DLD1 (cell line): Measurements from ENCODE around the gene CCSER2.
"Not testable (repeated sequence)": the region's sequence is repeated elsewhere in the genome, so short reads cannot be mapped to it uniquely, and the experiment has no call there.

Experiments
- in situ Hi-C: cut with HindIII; loops from 2 replicates; pipeline ENCODE4 v1.10.0; 2017; ENCODE audit warnings: low sequenced_read_pairs

Gene CCSER2

GRCh38 chr10:84328418-84329195 is at the start of gene CCSER2:
CCSER2 (plus strand) TSS chr10:84328589; CDS start chr10:84371053, 42,464 bp downstream.
- in situ Hi-C loops, result no loop called here

DNA sequence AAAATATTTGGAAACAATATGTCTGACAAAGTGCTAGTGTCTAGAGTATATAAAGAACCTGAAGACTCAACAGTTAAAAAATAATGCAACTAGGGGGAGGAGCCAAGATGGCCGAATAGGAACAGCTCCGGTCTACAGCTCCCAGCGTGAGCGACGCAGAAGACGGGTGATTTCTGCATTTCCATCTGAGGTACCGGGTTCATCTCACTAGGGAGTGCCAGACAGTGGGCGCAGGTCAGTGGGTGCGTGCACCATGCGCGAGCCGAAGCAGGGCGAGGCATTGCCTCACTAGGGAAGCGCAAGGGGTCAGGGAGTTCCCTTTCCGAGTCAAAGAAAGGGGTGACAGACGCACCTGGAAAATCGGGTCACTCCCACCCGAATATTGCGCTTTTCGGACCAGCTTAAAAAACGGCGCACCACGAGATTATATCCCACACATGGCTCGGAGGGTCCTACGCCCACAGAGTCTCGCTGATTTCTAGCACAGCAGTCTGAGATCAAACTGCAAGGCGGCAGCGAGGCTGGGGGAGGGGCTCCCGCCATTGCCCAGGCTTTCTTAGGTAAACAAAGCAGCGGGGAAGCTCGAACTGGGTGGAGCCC is 48.4 kb upstream of the CCSER2 start:
- in situ Hi-C loops, result not testable (repeated sequence)

- in situ Hi-C loops, result no loop called here
Measured at GRCh38 chr10:84286695-84287094, 41.7 kb upstream of the CCSER2 start.

DNA sequence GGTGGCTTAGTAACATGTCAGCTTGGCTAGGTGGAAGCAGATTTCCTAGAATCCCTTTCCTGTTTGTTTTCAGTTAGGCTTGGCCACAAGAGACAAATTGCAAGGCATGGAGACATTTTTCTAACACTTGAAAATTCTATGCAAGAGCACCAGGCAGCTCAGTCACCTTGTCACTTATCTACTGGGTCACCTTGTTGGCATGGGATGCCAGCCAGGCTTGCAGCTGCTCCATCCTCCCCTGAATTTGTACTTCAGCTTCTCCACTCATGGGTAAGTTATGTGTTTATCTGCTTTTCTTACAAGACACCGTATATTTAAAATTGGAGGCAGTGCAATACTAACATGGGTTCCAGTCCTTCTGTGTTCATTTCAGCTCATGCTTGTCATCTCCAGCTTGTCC is 40.2 kb upstream of the CCSER2 start:
- in situ Hi-C loops, result no loop called here

DNA sequence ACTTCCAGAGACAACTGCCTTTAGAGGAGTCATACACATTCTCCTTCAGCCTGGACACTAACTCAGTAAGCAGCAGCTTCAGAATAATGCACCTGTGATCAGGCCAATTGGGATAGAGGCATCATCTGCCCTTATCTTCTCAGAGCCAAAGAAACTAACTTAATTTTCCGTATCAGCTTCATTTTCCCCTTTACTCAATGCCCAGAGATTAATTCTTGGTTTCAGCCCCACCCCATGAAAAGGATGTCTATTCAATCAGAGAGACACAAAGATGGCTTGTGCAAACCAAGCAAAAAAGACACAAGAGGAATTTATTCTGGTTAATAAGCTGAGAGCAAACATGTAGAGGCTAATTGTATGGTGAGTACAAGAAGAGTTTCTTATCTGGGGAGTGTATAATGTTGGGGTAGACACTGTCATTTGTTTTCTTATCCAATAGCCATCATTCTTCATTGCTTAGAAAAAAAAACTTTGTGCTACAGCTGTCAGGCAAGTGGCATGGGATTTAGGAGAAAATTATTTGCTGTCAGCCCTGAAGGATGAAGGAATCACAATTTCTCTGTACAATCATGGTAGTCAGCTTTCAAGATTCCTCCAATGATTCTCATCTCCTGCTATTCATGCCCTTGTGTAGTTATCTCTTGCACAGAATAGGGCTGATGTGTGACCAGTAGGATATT is 38.7 kb upstream of the CCSER2 start:
- in situ Hi-C loops, result no loop called here

DNA sequence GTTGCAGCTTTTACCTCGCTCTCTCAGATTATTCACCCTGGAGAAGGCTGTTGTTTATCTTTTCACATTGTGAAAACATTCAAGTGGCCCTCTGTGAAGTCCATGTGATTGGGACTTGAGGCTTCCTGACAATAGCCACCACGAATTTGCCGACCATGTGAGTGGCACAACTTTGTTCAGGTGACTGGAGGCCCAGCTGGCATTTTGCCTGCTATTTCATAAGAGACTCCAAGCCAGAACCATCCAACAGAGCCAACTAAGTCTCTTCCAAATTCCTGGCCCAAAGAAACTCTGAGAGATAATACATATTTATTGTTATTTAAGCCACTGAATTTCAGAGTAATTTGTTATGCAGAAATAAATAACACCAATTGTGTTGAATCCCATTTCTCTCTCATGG is 38.2 kb upstream of the CCSER2 start:
- in situ Hi-C loops, result no loop called here

DNA sequence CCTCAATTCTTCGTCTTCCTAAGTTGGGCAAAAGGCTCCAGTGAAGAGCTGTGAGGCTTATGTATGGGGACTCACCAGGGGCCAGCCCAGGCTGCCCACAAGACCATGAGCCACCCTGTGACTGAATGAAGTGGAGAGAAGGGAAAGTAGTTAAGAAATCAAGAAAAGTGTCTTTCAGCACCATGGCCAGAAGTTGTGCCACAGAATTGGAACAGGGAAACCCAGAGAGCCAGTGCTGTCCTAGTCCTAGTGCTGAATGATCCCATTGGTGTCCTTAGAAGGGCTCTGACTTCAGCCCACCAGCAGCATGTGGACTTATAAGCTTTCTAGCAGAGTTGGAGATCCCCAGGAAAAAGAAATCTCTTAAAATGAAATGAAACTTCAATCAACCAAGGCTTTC is 37.0 kb upstream of the CCSER2 start:
- in situ Hi-C loops, result no loop called here

DNA sequence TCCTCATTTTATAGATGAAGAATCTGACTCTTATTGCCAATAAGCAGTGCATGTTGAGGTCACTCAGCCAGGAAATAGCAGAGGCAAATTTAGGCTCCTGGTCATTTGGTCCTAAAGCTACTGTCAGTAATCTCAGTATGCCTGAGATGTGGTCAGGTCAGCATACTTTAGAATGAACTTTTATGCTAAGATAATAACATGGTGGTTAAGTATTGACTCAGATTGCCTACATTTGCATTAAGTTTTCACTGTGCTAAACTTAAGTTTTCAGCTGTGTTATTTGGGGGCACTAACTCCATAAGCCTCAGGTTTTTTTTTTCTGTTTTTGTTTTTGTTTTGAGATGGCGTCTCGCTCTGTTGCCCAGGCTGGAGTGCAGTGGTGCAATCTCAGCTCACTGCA is 35.9 kb upstream of the CCSER2 start:
- in situ Hi-C loops, result no loop called here

- in situ Hi-C loops, result no loop called here
Measured at GRCh38 chr10:84293171-84293570, 35.2 kb upstream of the CCSER2 start.

- in situ Hi-C loops, result no loop called here
Measured at GRCh38 chr10:84293574-84294016, 34.8 kb upstream of the CCSER2 start.

DNA sequence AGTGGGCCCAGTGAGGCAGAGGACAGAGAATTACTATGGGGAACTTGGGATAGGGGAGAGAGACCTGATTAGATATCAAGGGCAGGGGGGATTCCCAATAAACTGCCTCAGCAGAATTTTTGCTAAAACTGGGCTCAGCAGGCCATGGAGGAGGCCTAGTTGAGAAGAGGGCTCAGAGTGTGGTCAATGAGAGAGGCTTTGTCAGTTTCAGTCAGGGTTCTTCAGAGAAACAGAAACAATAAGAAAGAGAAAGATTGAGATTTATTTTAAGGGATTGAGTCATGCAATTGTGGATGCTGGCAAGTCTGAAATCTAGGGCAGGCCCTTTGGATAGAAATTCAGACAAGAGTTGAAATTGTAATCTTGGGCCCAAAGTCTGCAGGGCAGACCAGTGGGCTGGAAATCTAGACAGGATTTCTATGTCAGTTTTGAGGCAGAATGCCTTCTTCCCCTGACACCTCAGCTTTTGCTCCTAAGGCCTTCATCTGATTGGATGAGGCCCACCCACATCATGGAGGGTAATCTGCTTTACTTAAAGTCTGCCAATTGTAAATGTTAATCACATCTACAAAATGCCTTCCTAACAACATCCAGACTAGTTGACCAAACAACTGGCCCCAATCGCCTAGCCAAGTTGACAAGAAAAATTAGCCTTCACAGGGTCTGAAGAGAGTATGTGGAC is 33.5 kb upstream of the CCSER2 start:
- in situ Hi-C loops, result no loop called here

GRCh38 chr10:84296091-84296981 is 32.1 kb upstream of the CCSER2 start:
- in situ Hi-C loops, result no loop called here

DNA sequence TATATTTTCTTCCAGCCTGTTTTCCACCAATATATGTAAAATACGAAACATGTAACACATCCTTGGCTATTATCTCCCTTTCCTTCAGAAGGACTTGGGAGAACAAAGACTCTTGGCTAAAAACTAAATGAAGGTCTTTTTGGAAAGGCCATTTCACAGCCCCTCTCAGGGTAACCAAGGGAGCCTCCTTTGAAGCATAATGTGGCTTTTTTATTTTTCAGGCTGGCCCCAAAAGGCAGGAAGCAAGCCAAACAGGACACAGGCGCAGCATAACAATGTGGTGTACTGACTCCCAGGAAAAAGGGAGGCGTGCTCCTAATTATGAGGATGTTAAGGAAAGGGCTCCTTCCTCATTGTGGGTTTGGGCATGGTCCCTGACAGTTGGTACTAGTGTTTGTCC is 30.3 kb upstream of the CCSER2 start:
- in situ Hi-C loops, result no loop called here

- in situ Hi-C loops, result no loop called here
Measured at GRCh38 chr10:84302223-84302622, 26.2 kb upstream of the CCSER2 start.

- in situ Hi-C loops, result no loop called here
Measured at GRCh38 chr10:84306751-84307384, 21.5 kb upstream of the CCSER2 start.

- in situ Hi-C loops, result no loop called here
Measured at GRCh38 chr10:84308021-84308420, 20.4 kb upstream of the CCSER2 start.

DNA sequence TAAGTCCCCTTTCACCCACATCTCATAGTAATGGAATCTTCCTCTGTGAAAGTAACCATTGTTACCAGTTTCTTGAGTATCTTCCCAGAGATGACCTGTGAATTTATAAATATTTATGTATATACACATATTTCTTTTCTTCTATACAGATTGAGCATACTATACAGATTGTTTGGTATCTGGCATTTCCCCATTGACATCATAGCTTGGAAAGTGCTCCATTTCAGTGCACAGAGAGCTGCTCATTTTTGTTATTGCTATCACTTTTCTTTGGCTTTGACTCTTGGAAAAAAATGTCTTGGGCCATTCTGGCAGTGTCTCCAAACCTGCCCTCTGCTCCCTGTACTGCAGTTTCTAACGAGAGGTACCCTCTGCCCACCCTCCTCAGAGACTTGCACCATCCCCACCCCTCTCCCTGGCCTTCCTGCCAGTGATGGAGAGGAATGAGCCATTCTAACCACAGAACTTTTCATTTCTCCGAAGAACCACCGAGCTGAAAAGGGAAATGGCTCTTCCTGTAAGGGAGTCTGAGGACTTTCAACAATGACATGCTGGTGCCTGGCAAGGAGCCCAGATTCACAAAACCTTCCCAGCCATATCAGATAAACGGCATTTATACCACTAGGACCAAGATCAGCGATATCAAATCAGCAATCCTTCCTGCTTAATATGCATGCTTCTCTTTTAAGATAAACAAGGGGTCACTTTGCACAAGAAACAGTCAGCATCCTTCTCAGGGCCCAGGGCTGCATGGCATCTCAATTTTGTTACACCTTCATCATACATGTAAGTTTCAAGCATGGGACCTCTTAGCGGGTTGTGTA is 19.7 kb upstream of the CCSER2 start:
- in situ Hi-C loops, result no loop called here

DNA sequence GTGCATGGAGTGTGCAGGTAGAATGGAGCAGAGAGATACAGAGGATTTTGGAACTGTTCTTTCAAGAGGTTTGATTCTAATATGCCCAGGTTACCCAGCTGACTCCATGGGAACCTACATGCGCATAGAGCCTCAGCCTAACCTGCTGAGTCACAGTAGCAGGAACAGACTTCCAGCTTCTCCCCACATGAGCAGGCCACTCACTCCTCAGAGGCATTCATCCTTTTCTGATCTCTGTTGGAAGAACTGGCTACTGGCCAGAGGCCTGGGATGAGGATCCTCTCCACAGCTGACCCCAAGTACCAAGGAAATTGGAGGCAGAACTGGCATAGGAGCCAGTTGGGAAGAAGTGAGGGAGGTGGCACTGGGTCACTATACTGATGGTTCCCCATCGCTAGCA is 17.9 kb upstream of the CCSER2 start:
- in situ Hi-C loops, result no loop called here

DNA sequence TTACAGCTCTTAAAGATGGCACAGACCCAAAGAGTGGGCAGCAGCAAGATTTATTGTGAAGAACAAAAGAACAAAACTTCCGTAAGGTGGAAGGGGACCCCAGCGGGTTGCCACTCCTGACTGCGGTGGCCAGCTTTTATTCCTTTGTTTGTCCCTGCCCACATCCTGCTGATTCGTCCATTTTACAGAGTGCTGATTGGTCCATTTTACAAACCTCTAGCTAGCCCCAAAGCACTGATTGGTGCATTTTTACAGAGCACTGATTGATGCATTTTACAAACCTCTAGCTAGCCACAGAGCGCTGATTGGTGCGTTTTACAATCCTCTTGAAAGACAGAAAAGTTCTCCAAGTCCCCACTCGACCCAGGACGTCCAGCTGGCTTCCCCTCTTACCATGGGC is 16.8 kb upstream of the CCSER2 start:
- in situ Hi-C loops, result no loop called here
